Epidermal melanocyte (primary cell): ENCODE data around the gene BRMS1L.

Experiments used
- DNase-seq: peaks from one replicate; pipeline ENCODE4 v3.0.0; 2011; ENCODE audit warnings: low spot score; ENCODE audit not compliant: insufficient read length

BRMS1L gene

GRCh38 chr14:35865611-35866324 is 39.6 kb downstream of the BRMS1L start:
- DNase-seq: no peak

- no peak for DNase-seq
Observed at GRCh38 chr14:35866595-35867279, 40.6 kb downstream of the BRMS1L start.

- no peak for DNase-seq
Observed at GRCh38 chr14:35867280-35867629, 41.1 kb downstream of the BRMS1L start.

- DNase-seq: no peak
Observed at GRCh38 chr14:35875296-35875695, 49.2 kb downstream of the BRMS1L start.

- DNase-seq: no peak
Observed at GRCh38 chr14:35877276-35877675, 51.1 kb downstream of the BRMS1L start.

- DNase-seq: peak; percentile 45
Observed at GRCh38 chr14:35878272-35879150, 52.4 kb downstream of the BRMS1L start.

GRCh38 chr14:35879151-35879648 is 53.1 kb downstream of the BRMS1L start:
- no peak for DNase-seq

- no peak for DNase-seq
Observed at GRCh38 chr14:35879654-35880249, 53.6 kb downstream of the BRMS1L start.

- no peak for DNase-seq
Observed at GRCh38 chr14:35881280-35881679, 55.1 kb downstream of the BRMS1L start.

- no peak for DNase-seq
Observed at GRCh38 chr14:35883677-35884293, 57.6 kb downstream of the BRMS1L start.

- DNase-seq: no peak
Observed at GRCh38 chr14:35890308-35890707, 64.2 kb downstream of the BRMS1L start.

GRCh38 chr14:35895256-35895655 is 69.1 kb downstream of the BRMS1L start:
- DNase-seq: no peak

- DNase-seq: no peak
Observed at GRCh38 chr14:35897616-35898111, 71.5 kb downstream of the BRMS1L start.

- DNase-seq: no peak
Observed at GRCh38 chr14:35898217-35898775, 72.2 kb downstream of the BRMS1L start.

- DNase-seq: no peak
Observed at GRCh38 chr14:35900741-35901140, 74.6 kb downstream of the BRMS1L start.

- DNase-seq: no peak
Observed at GRCh38 chr14:35909665-35910064, 83.5 kb downstream of the BRMS1L start.

- no peak for DNase-seq
Observed at GRCh38 chr14:35910191-35910590, 84.1 kb downstream of the BRMS1L start.

- DNase-seq: no peak
Observed at GRCh38 chr14:35911097-35911496, 85.0 kb downstream of the BRMS1L start.

- DNase-seq: no peak
Observed at GRCh38 chr14:35915185-35915584, 89.0 kb downstream of the BRMS1L start.

GRCh38 chr14:35915775-35916174 is 89.6 kb downstream of the BRMS1L start:
- no peak for DNase-seq
